Suprapubic skin (tissue), 4 donors: ENCODE results near the gene PLCXD3. TPM values are rescaled to one million over a fixed set of nuclear protein-coding genes. Genes with fewer than 3 reads are reported as not detected.
"Not testable (repeated sequence)": the region's sequence is repeated elsewhere in the genome, so short reads cannot be mapped to it uniquely, and the experiment has no call there.

Experiments
- DNase-seq, 2 donors: peaks; one replicate each; pipeline ENCODE4 v3.0.0-alpha.2; 2019; ENCODE audit warnings: low spot score in 2 of 2
- H3K27ac ChIP-seq: fragments of 200-600 bp; sonication (generic); one replicate; pipeline ENCODE4 v1.5.1; 2019
- H3K27me3 ChIP-seq: fragments of 200-600 bp; sonication (generic); one replicate; pipeline ENCODE4 v1.5.1; 2019
- H3K36me3 ChIP-seq: fragments of 200-600 bp; sonication (generic); one replicate; pipeline ENCODE4 v1.5.1; 2019
- H3K4me1 ChIP-seq: fragments of 200-600 bp; sonication (generic); one replicate; pipeline ENCODE4 v1.5.1; 2019
- H3K4me3 ChIP-seq: fragments of 200-600 bp; sonication (generic); one replicate; pipeline ENCODE4 v1.5.1; 2019; ENCODE audit warnings: mild to moderate bottlenecking
- H3K9me3 ChIP-seq: fragments of 200-600 bp; sonication (generic); one replicate; pipeline ENCODE4 v1.5.1; 2019
- CTCF ChIP-seq, 2 donors: fragments of 200-600 bp in 1 of 2; fragments of 450-650 bp in 1 of 2; sonication (generic) in 1 of 2; IDR thresholded peaks; one replicate each; pipeline ENCODE4 v1.5.1; 2016 to 2019; ENCODE audit warnings: antibody characterized with exemption in 2 of 2, mild to moderate bottlenecking in 1 of 2, moderate library complexity in 1 of 2
- EP300 ChIP-seq: sonication (generic); formaldehyde crosslinking; IDR thresholded peaks from one replicate; pipeline ENCODE4 v1.6.1; 2017; ENCODE audit warnings: antibody characterized with exemption
- POLR2A ChIP-seq, 2 donors: fragments of 450-650 bp; IDR thresholded peaks; one replicate each; pipeline ENCODE4 v1.6.1; 2017; ENCODE audit warnings: antibody characterized with exemption in 2 of 2, mild to moderate bottlenecking in 2 of 2, moderate library complexity in 2 of 2
- POLR2AphosphoS5 ChIP-seq, 3 donors: sonication (generic); formaldehyde crosslinking; IDR thresholded peaks; one replicate each; pipeline ENCODE4 v1.6.1; 2017; ENCODE audit warnings: antibody characterized with exemption in 3 of 3
- WGBS: methylation state at CpG from one replicate; pipeline ENCODE4 v1.1.5; 2018; 5-methylcytosine and 5-hydroxymethylcytosine counted together
- total RNA-seq, 4 donors: library from RNA; depleted of rRNA; stranded (reverse); fragments of >200 nt; gene quantifications; one replicate each; pipeline ENCODE4 v1.1.0, GENCODE V29; 2016

Gene PLCXD3
- total RNA-seq, 4 donors from 2014 or later = 0.15 to 1.6 (median 0.61) TPM

- Histone ChIP-seq H3K36me3 (no peaks in the 10 kb centered on the region), H3K9me3 (no peaks in the 10 kb centered on the region), H3K4me3 (no peak overlapping the region), H3K27ac (no peak overlapping the region), H3K27me3 (no peaks in the 10 kb centered on the region), H3K4me1 (no peaks in the 10 kb centered on the region)
- WGBS = 63% methylated on average over 4 of the region's 4 CpGs
- no peak for TF ChIP-seq CTCF (IDR thresholded peaks at IDR 0.05)
- TF ChIP-seq POLR2A (IDR thresholded peaks at IDR 0.05) = no peak
- no peak for TF ChIP-seq EP300
- no peak for TF ChIP-seq POLR2AphosphoS5 (IDR thresholded peaks at IDR 0.05)
- DNase-seq = no peak
These were observed 174.7 kb downstream of the PLCXD3 start for GRCh38 chr5:41335596-41336181.

GRCh38 chr5:41334758-41335157 is 175.6 kb downstream of the PLCXD3 start:
- no peak for DNase-seq
- Histone ChIP-seq H3K36me3 (no peaks in the 10 kb centered on the region), H3K27ac (no peak overlapping the region), H3K9me3 (no peaks in the 10 kb centered on the region), H3K27me3 (no peaks in the 10 kb centered on the region), H3K4me1 (no peaks in the 10 kb centered on the region), H3K4me3 (no peak overlapping the region)
- WGBS = 33% methylated on average over 5 of the region's 5 CpGs
- TF ChIP-seq EP300 = no peak
- no peak for TF ChIP-seq CTCF (IDR thresholded peaks at IDR 0.05)
- TF ChIP-seq POLR2AphosphoS5 (IDR thresholded peaks at IDR 0.05) = no peak
- TF ChIP-seq POLR2A (IDR thresholded peaks at IDR 0.05) = no peak

- TF ChIP-seq POLR2A (IDR thresholded peaks at IDR 0.05) = no peak
- no peak for TF ChIP-seq CTCF (IDR thresholded peaks at IDR 0.05)
- no peak for TF ChIP-seq POLR2AphosphoS5 (IDR thresholded peaks at IDR 0.05)
- TF ChIP-seq EP300 = no peak
- Histone ChIP-seq H3K9me3 (no peaks in the 10 kb centered on the region), H3K27me3 (no peaks in the 10 kb centered on the region), H3K27ac (no peak overlapping the region), H3K36me3 (no peaks in the 10 kb centered on the region), H3K4me3 (no peak overlapping the region), H3K4me1 (no peaks in the 10 kb centered on the region)
- WGBS = 20% methylated on average over 1 of the region's 1 CpG
- no peak for DNase-seq
These were observed 176.2 kb downstream of the PLCXD3 start for GRCh38 chr5:41334221-41334620.

GRCh38 chr5:41325074-41325473 is 185.3 kb downstream of the PLCXD3 start:
- Histone ChIP-seq H3K9me3 (no peaks in the 10 kb centered on the region), H3K27me3 (no peaks in the 10 kb centered on the region), H3K4me3 (no peak overlapping the region), H3K4me1 (no peaks in the 10 kb centered on the region), H3K36me3 (no peaks in the 10 kb centered on the region), H3K27ac (no peak overlapping the region)
- WGBS = 65% methylated on average over 2 of the region's 2 CpGs
- TF ChIP-seq EP300 = no peak
- TF ChIP-seq POLR2A (IDR thresholded peaks at IDR 0.05) = no peak
- no peak for TF ChIP-seq POLR2AphosphoS5 (IDR thresholded peaks at IDR 0.05)
- no peak for TF ChIP-seq CTCF (IDR thresholded peaks at IDR 0.05)
- DNase-seq = no peak

- 80% methylated on average over 3 of the region's 3 CpGs for WGBS
These were observed 187.6 kb downstream of the PLCXD3 start for GRCh38 chr5:41322826-41323225.

More at GRCh38 chr5:41322826-41323225, 187.6 kb downstream of the PLCXD3 start:
- not testable (repeated sequence) for H3K27ac ChIP-seq, H3K9me3 ChIP-seq, H3K4me1 ChIP-seq, H3K4me3 ChIP-seq, DNase-seq, H3K36me3 ChIP-seq, H3K27me3 ChIP-seq
